PC-3 (cell line): ENCODE data around the gene PRICKLE3. TPM values are rescaled to one million over a fixed set of nuclear protein-coding genes. Genes with fewer than 3 reads are reported as not detected.

Experiments used
- ATAC-seq: fragments of 200-7000 bp; cut with Tn5 transposase; 2 replicates; pipeline ENCODE4 v1.9.1; 2020; ENCODE audit warnings: mild to moderate bottlenecking, moderate library complexity
- BruUV-seq: library from RNA; stranded (reverse); fragments of 400-500 nt; replicated peaks from 2 replicates; lab custom pipeline; 2021; lab: Mats Ljungman, UMichigan
- CTCF ChIA-PET: fragments of 300-600 bp; sonication (Branson Sonifier 250); formaldehyde crosslinking; loops from one replicate; lab custom pipeline; 2022; ENCODE audit warnings: antibody characterized with exemption; lab: Charles Lee
- POLR2A ChIA-PET: fragments of 300-600 bp; sonication (Branson Sonifier 250); formaldehyde crosslinking; loops from one replicate; lab custom pipeline; 2022; ENCODE audit warnings: antibody characterized with exemption; ENCODE audit not compliant: unreplicated experiment; lab: Charles Lee
- DNase-seq: peaks from one replicate; pipeline ENCODE4 v3.0.0-alpha.2; 2015
- H2AFZ ChIP-seq: fragments of 300-600 bp; sonication (generic); 2 replicates; pipeline ENCODE4 v1.6.0; 2016; ENCODE audit warnings: antibody characterized with exemption, low read length
- H3F3A ChIP-seq: fragments of 300-600 bp; sonication (generic); one replicate; pipeline ENCODE4 v1.6.0; 2017; ENCODE audit warnings: antibody characterized with exemption, low read length, control low read depth, mild to moderate bottlenecking; ENCODE audit not compliant: unreplicated experiment
- H3K27ac ChIP-seq: fragments of 300-600 bp; sonication (generic); 2 replicates; pipeline ENCODE4 v1.5.1; 2016; ENCODE audit warnings: mild to moderate bottlenecking, low read length
- H3K27me3 ChIP-seq: fragments of 300-600 bp; sonication (generic); 2 replicates; pipeline ENCODE4 v1.6.1; 2016; ENCODE audit warnings: low read length, mixed read lengths
- H3K36me3 ChIP-seq: fragments of 300-600 bp; sonication (generic); 2 replicates; pipeline ENCODE4 v1.6.1; 2016; ENCODE audit warnings: low read depth, mixed run types, low read length, mixed read lengths
- H3K4me1 ChIP-seq: fragments of 300-600 bp; sonication (generic); 2 replicates; pipeline ENCODE4 v1.5.1; 2016; ENCODE audit warnings: low read length; ENCODE audit not compliant: insufficient read depth
- H3K4me2 ChIP-seq: fragments of 300-600 bp; sonication (generic); 2 replicates; pipeline ENCODE4 v1.6.0; 2016; ENCODE audit warnings: low read length
- H3K4me3 ChIP-seq: fragments of 300-600 bp; sonication (generic); 2 replicates; pipeline ENCODE4 v1.5.1; 2016; ENCODE audit warnings: mild to moderate bottlenecking, low read length, mixed read lengths
- H3K79me2 ChIP-seq: fragments of 300-600 bp; sonication (generic); 2 replicates; pipeline ENCODE4 v1.6.1; 2017; ENCODE audit warnings: low read length, mixed read lengths
- H3K9ac ChIP-seq: fragments of 300-600 bp; sonication (generic); 2 replicates; pipeline ENCODE4 v1.6.0; 2016; ENCODE audit warnings: mild to moderate bottlenecking, low read length
- H3K9me2 ChIP-seq: fragments of 300-600 bp; sonication (generic); replicated peaks from 2 replicates; pipeline ENCODE4 v1.6.1; 2016; ENCODE audit warnings: mixed run types, low read length, mixed read lengths
- H3K9me3 ChIP-seq: fragments of 300-600 bp; sonication (generic); 2 replicates; pipeline ENCODE4 v1.6.1; 2016; ENCODE audit warnings: low read length, mixed read lengths
- H4K20me1 ChIP-seq: fragments of 300-600 bp; sonication (generic); 2 replicates; pipeline ENCODE4 v1.6.1; 2016; ENCODE audit warnings: low read length, mixed read lengths
- CTCF ChIP-seq: fragments of 300-600 bp; sonication (generic); conservative IDR thresholded peaks from 2 replicates; pipeline ENCODE4 v1.5.1; 2017; ENCODE audit warnings: antibody characterized with exemption, low read depth, mild to moderate bottlenecking, low read length
- EZH2 ChIP-seq: fragments of 300-600 bp; sonication (generic); IDR thresholded peaks from one replicate; pipeline ENCODE4 v1.6.1; 2017; ENCODE audit warnings: antibody characterized with exemption, mild to moderate bottlenecking, low read length; ENCODE audit not compliant: unreplicated experiment
- EZH2phosphoT487 ChIP-seq: fragments of 300-600 bp; sonication (generic); IDR thresholded peaks from 2 replicates; pipeline ENCODE4 v1.6.1; 2018; ENCODE audit warnings: mild to moderate bottlenecking, antibody characterized with exemption, low read length, borderline replicate concordance
- intact Hi-C: fragments of 100-400 bp; cut with micrococcal nuclease; formaldehyde crosslinking; loops from 2 replicates; pipeline ENCODE4 v1.9.0; 2023
- total RNA-seq: library from RNA; depleted of rRNA; stranded (reverse); fragments of >200 nt; gene quantifications from 2 replicates; pipeline ENCODE4 v1.2.3, GENCODE V29; 2014

PRICKLE3 gene
- total RNA-seq, 1 experiment from 2014 or later = 16.5 TPM

DNA sequence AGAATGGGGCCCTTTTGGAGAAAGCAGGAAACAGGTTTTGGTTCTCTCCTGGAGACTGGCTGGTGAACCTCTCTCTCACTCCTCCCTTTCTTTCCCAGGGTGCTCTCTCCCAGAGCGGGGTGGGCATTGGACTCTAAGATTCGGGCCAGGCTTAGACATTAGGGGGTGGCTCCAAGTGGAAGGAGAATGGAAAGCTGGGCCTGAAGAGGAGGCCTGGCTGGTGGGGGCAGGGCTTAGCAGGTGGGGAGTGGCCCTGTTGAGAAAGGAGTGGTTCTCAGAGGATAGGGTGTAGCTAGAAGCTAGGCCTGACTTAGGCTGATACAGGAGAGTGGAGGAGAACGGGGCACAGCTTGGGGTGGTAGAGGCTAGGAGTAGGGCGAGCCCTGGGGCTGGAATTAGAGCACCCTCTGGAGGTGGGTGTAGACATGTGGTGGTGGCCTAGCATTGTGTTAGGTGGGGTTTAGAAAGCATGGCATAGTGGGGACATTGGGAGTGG lies 8.8 kb downstream of the PRICKLE3 start:
- DNase-seq (no peak), ATAC-seq (peak; percentile 37)
- Histone ChIP-seq H3K9me3 (no peaks in the 10 kb centered on the region), H3F3A (no peaks in the 10 kb centered on the region), H2AFZ (no peak overlapping the region), H3K79me2 (peaks cover 22% of the 10 kb centered on the region), H3K4me3 (no peak overlapping the region), H3K9me2 (no peaks in the 10 kb centered on the region), H3K27me3 (no peaks in the 10 kb centered on the region), H3K4me2 (no peak overlapping the region), H3K36me3 (peaks cover 15% of the 10 kb centered on the region), H3K9ac (no peak overlapping the region), H3K4me1 (peaks cover 8% of the 10 kb centered on the region; the same call in 1 of the 2 replicates), H4K20me1 (peaks cover 10% of the 10 kb centered on the region), H3K27ac (no peak overlapping the region)
- POLR2A ChIA-PET = no interaction called here
- no TSS peak for BruUV-seq
- intact Hi-C loops = no loop called here
- 0 out of 2 replicates have a peak, but pooled peaks have one; percentile 20 for TF ChIP-seq CTCF
- TF ChIP-seq EZH2phosphoT487 = no peak
- TF ChIP-seq EZH2 = no peak
- CTCF ChIA-PET = no interaction called here

- Histone ChIP-seq H3K9me3 (no peaks in the 10 kb centered on the region), H3K9me2 (no peaks in the 10 kb centered on the region), H3K27ac (no peak overlapping the region), H3K36me3 (peaks cover 12% of the 10 kb centered on the region), H3F3A (no peaks in the 10 kb centered on the region), H3K27me3 (no peaks in the 10 kb centered on the region), H3K79me2 (peaks cover 28% of the 10 kb centered on the region), H3K9ac (no peak overlapping the region), H4K20me1 (peaks cover 10% of the 10 kb centered on the region), H3K4me3 (no peak overlapping the region), H3K4me1 (peaks cover 8% of the 10 kb centered on the region; the same call in 1 of the 2 replicates), H2AFZ (no peak overlapping the region), H3K4me2 (no peak overlapping the region)
- CTCF ChIA-PET = no interaction called here
- DNase-seq (no peak), ATAC-seq (0 out of 2 replicates have a peak, but pooled peaks have one; percentile 6)
- BruUV-seq = no TSS peak
- TF ChIP-seq CTCF (no peak), EZH2phosphoT487 (no peak), EZH2 (no peak)
- POLR2A ChIA-PET = no interaction called here
- intact Hi-C loops = no loop called here
Observed at GRCh38 chrX:49176421-49177326, 9.5 kb downstream of the PRICKLE3 start.
